GM19452 (cell line): ENCODE results near the gene ATP6V1E1.

Experiments
- ATAC-seq: cut with Tn5 transposase; IDR thresholded peaks from one replicate; pipeline ENCODE4 v1.9.1; 2021; ENCODE audit not compliant: unreplicated experiment

The ATP6V1E1 gene

DNA sequence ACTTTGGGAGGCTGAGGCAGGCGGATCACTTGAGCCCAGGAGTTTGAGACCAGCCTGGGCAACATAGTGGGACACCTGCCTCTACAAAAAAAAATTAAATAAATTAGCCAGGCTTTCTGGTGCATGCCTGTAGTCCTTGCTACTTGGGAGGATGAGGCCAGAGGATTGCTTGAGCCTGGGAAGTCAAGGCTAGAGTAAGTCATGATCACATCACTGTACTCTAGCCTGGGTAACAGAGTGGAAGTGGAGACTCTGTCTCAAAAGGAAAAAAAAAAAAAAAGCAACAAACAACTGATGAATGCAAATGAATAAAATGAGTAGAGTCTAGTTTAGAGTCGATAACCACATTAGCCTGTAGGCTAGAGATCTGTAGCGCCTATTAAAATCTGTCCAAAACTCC, 6.1 kb upstream of the ATP6V1E1 start:
- no peak for ATAC-seq

DNA sequence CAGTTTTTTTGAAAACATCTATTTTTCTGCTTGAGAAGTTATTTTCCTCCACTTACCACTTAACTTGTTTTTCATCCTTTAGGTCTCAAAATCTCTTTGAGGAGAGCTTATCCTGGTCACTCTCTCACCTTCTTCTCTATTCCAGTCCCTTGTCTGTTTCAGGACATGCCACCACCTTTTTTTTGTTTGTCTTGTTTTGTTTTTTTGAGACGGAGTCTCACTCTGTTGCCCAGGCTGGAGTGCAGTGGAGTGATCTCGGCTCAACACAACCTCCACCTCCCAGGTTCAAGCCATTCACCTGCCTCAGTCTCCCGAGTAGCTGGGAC, 5.4 kb upstream of the ATP6V1E1 start:
- ATAC-seq, result no peak

DNA sequence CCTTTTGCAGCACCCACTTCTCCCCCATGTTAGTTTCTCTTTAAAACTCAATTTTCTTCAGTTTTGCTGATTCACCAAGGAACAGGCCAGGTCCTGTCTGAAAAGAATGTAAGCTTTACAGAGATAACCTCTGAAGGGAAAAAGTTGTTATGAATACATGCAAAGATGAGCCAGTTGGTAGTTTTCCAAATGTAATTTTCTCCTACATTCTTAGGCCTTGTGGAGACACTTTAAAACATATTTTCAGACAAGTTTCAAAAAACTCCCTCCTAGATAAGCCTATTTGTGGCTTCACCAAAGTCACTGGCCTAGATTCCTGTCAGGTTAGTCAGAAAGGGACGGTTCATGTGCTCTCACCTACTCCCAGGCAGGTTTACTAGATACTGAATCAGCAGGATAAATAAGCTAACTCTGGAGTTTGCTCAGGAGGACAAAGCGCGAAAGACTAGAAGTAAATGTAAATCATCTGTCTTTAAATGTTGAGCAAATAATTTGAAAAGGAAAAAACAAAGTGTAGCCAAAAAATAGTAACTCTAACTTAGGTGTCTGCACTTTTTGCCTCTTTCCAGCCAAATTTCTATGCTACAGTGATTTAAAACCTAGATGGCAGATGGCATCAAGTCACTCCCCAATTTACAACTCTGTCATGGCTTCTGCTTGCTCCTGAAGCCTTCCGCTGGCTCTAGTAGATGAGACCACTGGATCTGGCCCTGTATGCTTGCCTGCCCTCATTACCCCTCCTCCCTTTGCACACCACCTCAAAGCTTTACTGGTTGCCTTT, 4.9 kb upstream of the ATP6V1E1 start:
- no peak for ATAC-seq

DNA sequence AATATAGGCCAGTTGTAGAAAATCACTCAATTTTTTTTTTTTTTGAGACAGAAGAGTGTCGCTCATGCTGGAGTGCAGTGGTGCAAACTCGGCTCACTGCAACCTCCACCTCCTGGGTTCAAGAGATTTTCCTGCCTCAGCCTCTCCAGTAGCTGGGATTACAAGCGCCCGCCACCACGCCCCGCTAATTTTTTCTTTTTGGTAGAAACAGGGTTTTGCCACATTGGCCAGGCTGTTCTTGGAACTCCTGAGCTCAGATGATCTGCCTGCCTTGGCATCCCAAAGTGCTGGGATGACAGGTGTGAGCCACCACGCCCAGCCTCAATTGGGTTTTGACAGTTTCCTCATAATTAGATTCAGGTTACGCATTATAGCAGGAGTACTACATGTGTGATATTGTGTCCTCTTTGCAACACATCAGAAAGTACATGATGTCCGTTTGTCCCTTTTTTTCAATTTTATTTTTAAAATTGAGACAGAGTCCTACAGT, 2.6 kb upstream of the ATP6V1E1 start:
- ATAC-seq, result no peak

DNA sequence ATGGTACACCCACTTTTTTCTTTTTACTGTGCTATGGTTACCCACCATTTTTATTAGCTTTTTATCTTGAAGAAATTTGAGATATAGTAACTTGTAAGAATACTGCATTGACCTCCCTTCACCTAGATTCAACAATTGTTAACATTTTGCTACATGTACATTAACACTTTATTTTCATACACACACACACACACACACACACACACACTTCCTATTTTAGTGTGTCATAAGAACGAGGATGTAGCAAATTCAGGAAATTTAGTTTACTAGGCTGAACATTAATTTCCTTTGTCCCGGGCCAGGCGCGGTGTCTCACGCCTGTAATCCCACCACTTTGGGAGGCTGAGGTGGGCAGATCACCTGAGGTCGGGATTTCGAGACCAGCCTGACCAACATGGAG, 1.1 kb upstream of the ATP6V1E1 start:
- no peak for ATAC-seq

DNA sequence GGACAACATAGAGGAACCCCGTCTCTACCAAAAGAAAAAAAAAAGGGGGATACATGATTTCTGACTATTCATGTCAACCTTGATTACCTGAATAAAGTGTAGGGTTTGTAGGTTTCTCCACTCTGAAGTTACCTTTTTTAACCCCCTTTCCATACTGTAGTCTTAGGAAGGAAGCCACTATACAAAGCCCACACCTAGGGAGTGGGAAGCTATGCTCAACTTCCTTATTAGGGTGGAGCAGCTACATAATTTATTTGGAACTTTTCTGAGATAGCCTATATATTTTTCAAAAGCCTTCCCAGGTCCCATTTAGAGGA, 582 bp upstream of the ATP6V1E1 start:
- ATAC-seq, result no peak

DNA sequence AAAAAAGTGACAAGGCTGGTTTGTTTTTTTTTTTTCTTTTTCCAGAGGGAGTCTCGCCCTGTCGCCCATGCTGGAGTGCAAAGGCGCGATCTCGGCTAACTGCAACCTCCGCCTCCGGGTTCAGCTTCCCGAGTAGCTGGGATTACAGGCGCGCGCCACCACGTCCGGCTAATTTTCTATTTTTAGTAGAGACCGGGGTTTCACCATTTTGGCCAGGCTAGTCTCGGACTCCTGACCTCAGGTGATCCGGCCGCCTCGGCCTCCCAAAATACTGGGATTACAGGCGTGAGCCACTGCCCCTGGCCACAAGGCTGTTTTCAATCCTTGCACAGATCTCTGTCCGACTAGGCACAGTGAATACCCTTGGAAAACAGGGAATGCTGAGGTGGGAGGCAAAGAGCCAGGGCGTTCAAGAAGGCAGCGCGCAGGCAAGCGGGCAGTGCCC, 566 bp downstream of the ATP6V1E1 start:
- no peak for ATAC-seq

DNA sequence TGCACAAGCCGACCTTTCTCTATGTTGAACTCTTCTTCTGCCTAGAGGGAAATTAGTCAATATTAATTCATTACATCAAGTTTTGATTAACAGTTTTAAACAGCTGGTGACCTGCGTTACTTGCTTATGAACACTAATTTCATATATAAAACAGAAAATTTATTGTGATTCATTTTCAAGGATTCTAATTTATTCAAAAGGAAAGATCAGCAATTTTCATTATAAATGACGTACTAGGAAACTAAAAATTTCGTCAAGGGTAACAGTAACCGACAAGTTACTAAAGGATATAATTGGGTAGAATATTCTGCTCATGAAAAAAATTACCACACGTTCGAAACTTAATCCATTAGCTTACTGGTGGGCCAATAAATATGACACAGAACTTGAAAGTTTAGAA, 15.3 kb downstream of the ATP6V1E1 start:
- no peak for ATAC-seq

DNA sequence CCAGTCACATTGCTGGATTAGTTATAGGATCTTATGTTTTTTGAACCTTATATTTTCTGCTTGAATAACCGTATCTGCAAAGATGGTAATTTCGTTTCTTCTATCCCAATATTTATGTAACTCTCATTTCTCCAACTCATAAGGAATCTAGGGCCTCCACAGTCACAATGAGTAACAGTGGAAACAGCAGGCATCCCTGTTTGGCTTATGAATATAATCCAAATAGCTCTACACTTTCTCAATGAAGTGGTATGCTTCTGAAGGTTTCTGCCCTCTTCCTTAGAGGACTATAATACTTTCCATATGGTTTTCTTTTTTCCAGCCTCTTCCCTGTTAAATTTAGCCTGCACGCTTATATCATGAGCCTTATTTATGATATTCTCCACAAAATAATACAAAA, 16.5 kb downstream of the ATP6V1E1 start:
- no peak for ATAC-seq

DNA sequence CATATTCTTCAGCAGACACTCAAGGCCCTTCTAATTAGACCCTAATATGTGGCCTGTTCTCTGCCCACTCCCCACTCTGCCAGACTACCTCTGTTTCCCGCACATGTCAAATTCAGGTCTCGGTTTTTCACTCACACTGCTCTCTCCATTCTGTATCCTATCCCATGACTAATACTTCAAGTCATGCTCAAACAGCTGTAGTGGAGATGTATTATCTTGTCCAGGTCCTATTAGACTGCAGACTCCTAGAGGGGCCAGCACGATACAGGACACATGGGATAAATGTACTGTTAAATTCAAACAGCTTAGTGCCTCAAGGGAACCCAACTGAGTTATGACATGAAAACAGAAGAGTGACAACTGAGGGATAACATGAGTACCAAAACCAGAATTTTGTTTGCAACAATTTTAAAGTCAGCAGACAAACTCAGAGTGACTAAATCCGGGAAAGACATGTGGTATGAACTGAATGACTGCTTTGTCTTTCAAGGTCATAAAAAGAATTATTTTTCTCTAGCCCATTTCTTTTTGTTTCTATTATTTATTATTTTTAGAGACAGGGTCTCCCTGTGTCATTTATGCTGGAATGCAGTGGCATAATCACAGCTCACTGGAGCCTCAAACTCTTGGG, 20.5 kb downstream of the ATP6V1E1 start:
- ATAC-seq, result no peak

DNA sequence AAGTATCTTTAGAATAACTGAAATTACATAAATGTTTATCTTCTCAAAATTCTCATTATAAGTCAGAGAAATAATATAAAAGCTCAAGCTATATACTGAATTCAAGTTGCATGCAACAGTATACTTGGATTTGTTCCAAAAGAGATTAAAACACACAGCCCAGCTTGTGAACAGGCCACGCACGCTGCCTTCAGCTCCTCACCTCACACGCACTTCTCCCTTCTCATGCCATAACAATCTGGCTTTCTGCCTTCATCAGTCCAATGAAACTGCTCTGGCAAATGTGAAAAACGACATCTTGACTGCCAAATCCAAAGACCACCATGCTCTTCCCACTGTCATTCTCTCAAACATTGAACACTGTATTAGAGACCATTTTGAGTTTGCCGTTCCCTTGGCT, 22.1 kb downstream of the ATP6V1E1 start:
- no peak for ATAC-seq

DNA sequence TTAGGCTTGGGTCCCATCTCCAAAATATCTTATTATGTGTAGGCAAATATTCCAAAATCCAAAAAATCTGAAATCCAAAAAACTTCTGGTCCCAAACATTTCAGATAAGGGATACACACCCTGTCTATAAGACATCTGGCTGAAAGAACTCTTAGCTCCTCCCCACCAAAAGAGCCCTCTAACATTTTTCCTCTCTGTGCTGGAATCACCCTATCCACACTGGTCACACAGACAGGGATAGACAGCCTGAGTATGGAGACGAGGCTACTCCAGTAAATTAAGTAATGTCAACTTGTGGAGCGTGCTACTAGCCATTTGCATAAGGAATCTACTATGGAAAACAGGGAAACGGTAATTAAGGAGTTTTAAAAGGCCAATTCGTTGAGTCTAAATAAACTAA, 24.9 kb downstream of the ATP6V1E1 start:
- no peak for ATAC-seq

DNA sequence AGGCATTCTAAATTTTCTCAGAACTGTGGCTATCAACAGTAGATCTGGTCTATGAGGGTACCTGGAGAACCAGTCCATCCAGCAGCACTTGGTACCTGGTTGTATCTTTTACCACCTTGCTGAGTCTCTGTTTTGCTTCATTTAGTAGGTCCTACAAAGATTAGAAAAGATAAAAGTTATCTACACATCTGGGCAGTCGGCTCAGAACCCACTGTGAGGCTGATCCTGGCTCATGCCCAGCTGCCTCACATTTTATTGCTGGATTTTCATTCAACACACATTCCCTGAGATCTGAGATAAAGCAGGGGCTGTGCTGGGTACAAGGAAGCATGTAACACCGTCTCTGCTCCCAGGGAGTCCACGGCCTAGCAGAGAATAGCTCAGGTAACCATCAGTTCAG, 27.5 kb downstream of the ATP6V1E1 start:
- ATAC-seq, result no peak

DNA sequence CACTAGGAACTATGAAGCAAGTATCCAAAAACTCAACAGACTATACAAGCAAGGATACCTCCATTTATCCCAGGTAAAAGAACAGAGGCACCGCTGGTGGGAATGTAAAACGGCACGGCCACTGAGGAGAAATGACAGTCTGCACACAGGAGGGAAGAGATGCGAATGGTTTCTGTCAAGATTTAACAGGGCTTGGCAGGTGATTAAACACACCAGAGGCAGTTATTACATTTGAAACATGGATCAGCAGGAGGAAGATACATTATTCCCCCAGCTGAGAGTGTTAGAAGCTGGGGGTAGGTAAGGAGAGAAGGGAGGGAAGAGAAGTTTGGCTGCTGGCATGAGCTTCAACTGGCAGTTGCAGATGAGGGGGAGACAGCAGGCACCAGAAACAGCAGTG, 30.2 kb downstream of the ATP6V1E1 start:
- no peak for ATAC-seq

DNA sequence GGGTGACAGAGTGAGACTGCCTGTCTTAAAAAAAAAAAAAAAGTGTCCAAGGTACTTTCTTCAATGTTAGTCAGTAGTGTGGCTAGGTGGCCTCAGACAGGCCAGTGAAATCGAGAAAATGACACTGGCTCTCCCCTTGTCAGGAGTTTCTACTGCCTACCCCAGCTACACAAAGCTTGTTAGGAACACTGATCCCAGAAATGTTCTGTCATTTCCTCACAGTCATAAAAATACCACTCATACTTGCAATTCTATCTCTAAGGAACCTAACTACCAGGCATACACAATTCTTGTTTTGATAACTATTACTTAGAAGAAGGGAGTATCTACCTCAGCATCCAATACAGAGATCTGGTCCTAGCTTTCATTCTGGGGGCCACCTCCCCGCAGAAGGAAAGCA, 31.3 kb downstream of the ATP6V1E1 start:
- ATAC-seq, result no peak

DNA sequence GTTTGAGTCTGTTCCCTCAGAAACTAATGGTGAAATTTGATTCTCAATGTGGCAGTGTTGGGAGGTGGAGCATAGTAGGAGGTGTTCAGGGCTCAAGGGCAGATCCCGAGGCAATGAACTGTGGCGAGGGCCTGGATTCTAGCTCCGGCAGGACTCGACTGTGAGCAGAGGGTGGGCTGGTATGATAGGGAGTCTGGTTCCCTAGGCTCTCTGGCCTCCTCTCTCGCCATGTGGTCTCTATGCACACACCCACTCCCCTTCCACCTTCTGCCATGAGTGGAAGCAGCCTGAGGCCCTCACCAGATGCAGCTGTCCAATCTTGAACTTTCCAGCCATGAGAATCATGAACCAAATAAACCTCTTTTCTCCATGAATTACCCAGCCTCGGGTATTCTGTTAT, 32.3 kb downstream of the ATP6V1E1 start:
- no peak for ATAC-seq

DNA sequence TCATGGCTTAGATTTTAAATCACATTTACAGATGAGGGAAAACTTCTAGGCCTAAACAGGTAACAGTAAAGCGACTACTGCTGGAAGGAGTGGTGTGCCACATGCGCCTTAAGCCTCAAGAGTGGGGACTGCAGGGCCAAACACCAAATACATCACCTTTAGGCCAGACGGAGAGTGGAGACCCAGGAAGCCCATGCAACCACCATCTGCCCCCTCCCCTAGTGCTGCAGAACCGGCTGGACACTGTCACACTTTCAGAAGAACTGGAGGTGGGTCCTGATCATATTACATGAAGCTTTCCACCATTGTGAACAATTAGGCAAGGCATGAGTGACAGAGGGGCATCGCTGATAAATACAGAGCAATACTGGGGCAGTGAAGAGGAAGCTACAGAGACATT, 36.3 kb downstream of the ATP6V1E1 start:
- ATAC-seq, result no peak

DNA sequence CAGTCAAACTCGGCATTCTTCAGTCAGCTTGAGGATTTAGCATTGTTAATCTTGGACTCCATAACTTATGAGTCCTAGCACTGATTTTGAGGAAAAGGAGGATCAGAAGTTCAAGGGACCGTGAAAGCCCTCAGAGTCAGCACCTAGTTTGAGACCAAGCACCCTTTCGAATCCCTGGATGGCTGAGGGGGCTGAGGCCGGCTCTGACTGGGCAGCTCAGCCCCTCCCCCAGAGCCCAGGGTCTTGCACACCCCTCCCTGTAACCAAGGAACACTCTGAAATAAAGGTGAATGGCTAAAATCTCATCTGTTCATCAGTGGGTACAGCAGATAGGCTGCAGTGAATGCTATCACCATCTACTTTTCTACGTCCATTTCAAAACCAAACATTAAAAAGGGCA, 38.0 kb downstream of the ATP6V1E1 start:
- no peak for ATAC-seq

DNA sequence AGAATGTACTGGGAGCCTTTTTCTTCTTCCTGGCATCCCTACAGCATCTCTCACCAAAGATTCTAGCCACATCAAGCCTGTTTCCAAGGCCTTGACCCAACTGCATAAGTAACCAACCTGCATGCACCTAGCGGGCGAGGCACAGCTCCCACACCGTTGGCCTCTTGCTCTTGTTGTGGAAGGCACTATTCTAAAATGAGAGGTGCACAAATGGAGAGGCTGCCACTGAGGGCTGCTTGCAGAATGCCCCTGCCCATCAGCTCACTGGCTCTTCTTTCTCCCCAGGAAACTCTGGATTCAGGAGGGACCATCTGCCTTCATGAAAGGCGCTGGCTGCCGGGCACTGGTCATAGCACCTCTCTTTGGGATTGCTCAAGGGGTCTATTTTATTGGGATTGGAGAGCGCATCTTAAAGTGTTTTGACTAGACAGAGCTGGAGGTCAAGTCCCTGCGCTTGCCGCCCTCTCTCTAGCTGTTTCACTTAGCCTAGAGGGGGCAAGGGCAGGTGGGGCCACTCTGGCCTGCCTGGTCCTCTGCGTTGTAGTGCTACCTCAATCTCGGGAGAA, 38.7 kb downstream of the ATP6V1E1 start:
- ATAC-seq, result no peak

DNA sequence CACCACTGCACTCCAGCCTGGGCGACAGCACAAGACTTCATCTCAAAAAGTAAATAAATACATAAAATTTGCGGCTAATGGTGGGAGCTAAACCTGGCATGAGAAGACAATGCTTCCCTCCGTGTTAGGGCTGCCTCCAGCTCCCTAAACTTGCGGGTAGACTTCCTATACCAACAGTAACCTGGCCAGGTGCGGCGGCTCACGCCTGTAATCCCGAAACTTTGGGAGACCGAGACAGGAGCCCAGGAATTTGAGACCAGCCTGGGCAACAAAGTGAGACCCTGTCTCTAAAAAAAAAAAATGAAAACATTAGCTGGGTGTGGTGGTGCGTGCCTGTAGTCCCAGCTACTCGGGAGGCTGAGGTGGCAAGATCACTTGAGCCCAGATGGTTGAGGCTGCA, 39.9 kb downstream of the ATP6V1E1 start:
- no peak for ATAC-seq

DNA sequence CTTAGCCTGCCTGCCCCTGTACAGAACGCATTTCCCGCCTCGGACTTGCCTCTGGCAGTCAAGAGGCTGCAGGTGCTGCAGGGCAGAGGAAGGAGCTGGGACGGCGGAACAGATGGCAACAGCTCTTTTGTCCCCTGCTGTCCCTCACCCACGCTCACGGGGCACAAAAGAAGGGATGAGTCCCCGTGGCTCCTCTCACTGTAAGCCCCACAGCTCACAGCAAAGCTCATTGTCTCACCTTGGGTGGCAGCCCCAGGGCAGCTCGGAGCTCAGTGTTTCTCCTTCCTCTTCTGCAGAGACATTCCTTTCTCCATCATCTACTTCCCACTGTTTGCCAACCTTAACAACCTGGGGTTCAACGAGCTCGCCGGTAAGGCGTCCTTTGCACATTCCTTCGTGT, 40.9 kb downstream of the ATP6V1E1 start:
- no peak for ATAC-seq

DNA sequence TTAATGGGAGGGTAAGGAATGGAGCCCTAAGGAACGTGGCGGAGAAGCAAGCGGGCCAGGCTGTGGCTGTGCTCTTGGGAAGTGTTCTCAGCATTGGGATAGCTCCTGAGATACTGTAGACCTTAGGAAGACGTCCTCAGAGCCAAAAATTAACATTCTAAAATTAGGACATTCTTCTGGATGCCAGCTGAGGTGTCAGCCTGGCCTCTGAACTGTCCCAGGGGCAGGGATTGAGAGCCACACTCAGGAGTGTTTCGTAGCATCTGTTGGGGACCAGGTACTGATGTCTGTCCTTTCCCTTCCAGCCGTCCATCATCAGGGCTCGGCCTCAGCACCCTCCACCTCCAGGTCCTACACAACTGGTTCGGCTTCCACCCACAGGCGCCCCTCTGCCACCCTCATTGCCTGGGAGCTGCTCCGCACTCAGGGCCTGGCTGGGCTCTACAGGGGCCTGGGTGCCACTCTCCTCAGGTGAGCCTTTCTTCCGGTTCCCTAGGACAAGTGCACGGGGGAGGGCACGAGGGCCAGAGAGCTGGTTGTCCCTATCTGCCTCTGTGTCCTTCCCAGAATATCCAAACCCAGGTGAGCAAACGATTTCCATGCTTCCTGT, 41.6 kb downstream of the ATP6V1E1 start:
- ATAC-seq, result no peak
